GM12878 (cell line): Measurements from ENCODE around the gene ADRA2B. TPM values are rescaled to one million over a fixed set of nuclear protein-coding genes. Genes with fewer than 3 reads are reported as not detected.
A peak's percentile ranks its signal among the peaks of the same experiment; 100 is the strongest.

Experiments used
- ATAC-seq: fragments of 200-7000 bp; cut with Tn5 transposase; 3 replicates; pipeline ENCODE4 v1.9.1; 2020; ENCODE audit warnings: mild to moderate bottlenecking, moderate library complexity
- BruUV-seq: library from RNA; stranded (reverse); fragments of 400-500 nt; replicated peaks from 2 replicates; lab custom pipeline; 2021; lab: Mats Ljungman, UMichigan
- CTCF ChIA-PET: fragments of 300-600 bp; sonication (Branson Sonifier 250); formaldehyde crosslinking; extraction: SDS; loops from one replicate; lab custom pipeline; 2021; ENCODE audit warnings: inconsistent platforms; lab: Yijun Ruan, JAX
- POLR2A ChIA-PET: fragments of 350-600 bp; formaldehyde crosslinking; extraction: SDS; loops from one replicate; lab custom pipeline; 2021; ENCODE audit warnings: inconsistent platforms; lab: Charles Lee
- RAD21 ChIA-PET: fragments of 300-600 bp; sonication (Branson Sonifier 250); formaldehyde crosslinking; loops from one replicate; lab custom pipeline; 2023; ENCODE audit warnings: antibody characterized with exemption; ENCODE audit not compliant: unreplicated experiment; lab: Charles Lee
- SMC1A ChIA-PET: fragments of 300-600 bp; sonication (Branson Sonifier 250); formaldehyde crosslinking; loops from one replicate; lab custom pipeline; 2023; ENCODE audit not compliant: unreplicated experiment, uncharacterized antibody; lab: Charles Lee
- DNase-seq: peaks from one replicate; pipeline ENCODE4 v3.0.0-alpha.2; 2011; ENCODE audit warnings: low read depth, low spot score
- FAIRE-seq: peaks from 3 replicates; lab custom pipeline; 2011; peaks lifted over from hg19 to GRCh38; lab: Jason Lieb, UNC
- H2AFZ ChIP-seq: 2 replicates; pipeline ENCODE4 v1.6.0; 2011; ENCODE audit warnings: low read depth, low read length, control low read depth; ENCODE audit not compliant: control insufficient read depth
- H3K27ac ChIP-seq: 2 replicates; pipeline ENCODE4 v1.5.1; 2011; ENCODE audit warnings: control low read depth; ENCODE audit not compliant: control insufficient read depth, insufficient read depth
- H3K27me3 ChIP-seq, 2 experiments: replicated peaks in 1 of 2; 2 replicates each; pipeline versions ENCODE4 v1.6.0 to v1.6.1; 2011; ENCODE audit warnings: low read length in 1 of 2; ENCODE audit not compliant: control insufficient read depth in 2 of 2, insufficient read depth in 2 of 2
- H3K36me3 ChIP-seq, 2 experiments: 2 replicates each; pipeline ENCODE4 v1.5.1; 2011; ENCODE audit warnings: low read length in 1 of 2; ENCODE audit not compliant: control insufficient read depth in 2 of 2, insufficient read depth in 2 of 2
- H3K4me1 ChIP-seq: 2 replicates; pipeline ENCODE4 v1.6.1; 2011; ENCODE audit warnings: mild to moderate bottlenecking, low read length, moderate library complexity, mixed read lengths; ENCODE audit not compliant: control insufficient read depth, insufficient read depth
- H3K4me2 ChIP-seq: 2 replicates; pipeline ENCODE4 v1.6.0; 2011; ENCODE audit warnings: control low read depth; ENCODE audit not compliant: control insufficient read depth, insufficient read depth
- H3K4me3 ChIP-seq: fragments of 200-600 bp; sonication (generic); 2 replicates; pipeline ENCODE4 v1.5.1; 2016
- H3K79me2 ChIP-seq: 2 replicates; pipeline ENCODE4 v1.6.0; 2011; ENCODE audit warnings: low read length; ENCODE audit not compliant: control insufficient read depth, insufficient read depth
- H3K9ac ChIP-seq: 2 replicates; pipeline ENCODE4 v1.8.0; 2011; ENCODE audit warnings: low read length, control low read depth, mixed read lengths; ENCODE audit not compliant: control insufficient read depth, insufficient read depth
- H3K9me3 ChIP-seq: replicated peaks from 3 replicates; pipeline ENCODE4 v1.5.1; 2011; ENCODE audit warnings: mild to moderate bottlenecking, low read length; ENCODE audit not compliant: control insufficient read depth, insufficient read depth
- H4K20me1 ChIP-seq: 2 replicates; pipeline ENCODE4 v1.6.0; 2011; ENCODE audit not compliant: control insufficient read depth, insufficient read depth
- CHD1 ChIP-seq: IDR thresholded peaks from 2 replicates; pipeline ENCODE4 v1.6.1; 2012; ENCODE audit warnings: low read depth, low read length, improper control_type of control experiment
- ESRRA ChIP-seq: IDR thresholded peaks from 2 replicates; pipeline ENCODE4 v1.6.1; 2012; ENCODE audit warnings: mild to moderate bottlenecking, low read length, improper control_type of control experiment
- HDGF ChIP-seq: fragments of 450-650 bp; IDR thresholded peaks from 2 replicates; pipeline ENCODE4 v1.6.1; 2016; ENCODE audit warnings: antibody characterized with exemption
- MLLT1 ChIP-seq: fragments of 450-650 bp; IDR thresholded peaks from 2 replicates; pipeline ENCODE4 v1.6.1; 2016; ENCODE audit warnings: mild to moderate bottlenecking
- NR2C2 ChIP-seq: IDR thresholded peaks from 2 replicates; pipeline ENCODE4 v1.6.1; 2011; ENCODE audit warnings: borderline replicate concordance, low read depth; ENCODE audit not compliant: control insufficient read depth, insufficient read length
- RFX5 ChIP-seq: IDR thresholded peaks from 2 replicates; pipeline ENCODE4 v1.6.1; 2011; ENCODE audit warnings: low read depth, low read length, improper control_type of control experiment
- SUPT20H ChIP-seq: IDR thresholded peaks from 2 replicates; pipeline ENCODE4 v1.6.1; 2011; ENCODE audit warnings: low read depth, mild to moderate bottlenecking, low read length, moderate library complexity, borderline replicate concordance; ENCODE audit not compliant: control insufficient read depth
- WGBS: methylation state at CpG from one replicate; pipeline ENCODE4 v1.1.6; 2016; ENCODE audit warnings: low lambda C conversion rate; ENCODE audit not compliant: insufficient replicate concordance, insufficient coverage; ENCODE audit errors: missing lambda C conversion rate; 5-methylcytosine and 5-hydroxymethylcytosine counted together
- in situ Hi-C: fragments of 300-500 bp; cut with MboI; formaldehyde crosslinking; loops from 9 replicates; pipeline ENCODE4 v1.14.3; 2018; ENCODE audit warnings: mixed read lengths
- intact Hi-C: fragments of 100-400 bp; cut with micrococcal nuclease; formaldehyde crosslinking; loops from one replicate; pipeline ENCODE4 v1.14.2; 2022; ENCODE audit not compliant: unreplicated experiment
- polyA plus RNA-seq, 11 experiments: library from polyadenylated mRNA; depleted of rRNA in 4 of 11; unstranded in 6 of 11; stranded (reverse) in 5 of 11; fragments of >200 nt; fragmentation: Nextera tagmentation in 4 of 11; fragmentation: Illumina TruSeq in 1 of 11; extraction: Ambion mirVana in 4 of 11; extraction: Trizol in 1 of 11; gene quantifications; 1 replicate in 1 of 11; 2 replicates in 10 of 11; pipeline versions ENCODE4 v1.2.1 to v1.2.3, GENCODE V29; 2011 to 2016; ENCODE audit warnings: inconsistent platforms in 2 of 11, missing spikeins in 2 of 11, low read depth in 1 of 11
- total RNA-seq, 4 experiments: library from RNA; depleted of rRNA in 3 of 4; stranded (reverse); fragments of >200 nt in 3 of 4; fragmentation: Illumina TruSeq in 1 of 4; extraction: Trizol in 1 of 4; gene quantifications; 2 replicates each; pipeline versions ENCODE4 v1.2.1 to v1.2.3, GENCODE V29; 2013 to 2021

The ADRA2B gene
- total and polyA plus RNA-seq, 10 of the 15 experiments (the other 5 are each of a cell fraction or from before 2014, with no cell fraction given) = 0.01 to 0.10 (median 0.04) TPM; not detected in 6

GRCh38 chr2:96159084-96159830, 42.9 kb upstream of the ADRA2B start (continued):
- TF ChIP-seq MLLT1 = 0 out of 2 replicates have a peak, but pooled peaks have one; percentile 11
- TF ChIP-seq HDGF = 0 out of 2 replicates have a peak, but pooled peaks have one; percentile 12

- POLR2A ChIA-PET = interaction anchor here (1.0 to 6.4 kb wide), 6 partner anchors 14 to 75 kb away, joined by 3 to 161 read pairs (median 12); partner anchors contain the start of genes ASTL, DUSP2 and STARD7
- H3K36me3 ChIP-seq = no peaks in the 10 kb centered on the region
- H3K4me3 ChIP-seq = peak overlapping the region; percentile 21; the same call in 1 of the 2 replicates
- RAD21 ChIA-PET = interaction anchor here (0.9 to 6.3 kb wide), 5 partner anchors 15 to 108 kb away, joined by 3 to 182 read pairs (median 5); partner anchors contain the start of genes ASTL and DUSP2
- H3K27ac ChIP-seq = peak overlapping the region; percentile 95
- no peak for TF ChIP-seq ESRRA
- no peak for TF ChIP-seq NR2C2
- no peak for TF ChIP-seq SUPT20H
- TF ChIP-seq RFX5 = no peak
- no peak for TF ChIP-seq CHD1
- TF ChIP-seq MLLT1 = peak; percentile 71; the same call in 1 of the 2 replicates
- no peak for TF ChIP-seq HDGF
- BruUV-seq = no TSS peak
- SMC1A ChIA-PET = interaction anchor here (0.8 to 6.6 kb wide), 6 partner anchors 11 to 166 kb away, joined by 3 to 139 read pairs (median 5); partner anchors contain the start of genes ASTL and DUSP2
- no peaks in the 10 kb centered on the region for H3K27me3 ChIP-seq
- peak overlapping the region; percentile 68 for H3K9ac ChIP-seq
- H2AFZ ChIP-seq = peak overlapping the region; percentile 70; the same call in 1 of the 2 replicates
- peaks cover 3% of the 10 kb centered on the region; the same call in 2 of the 3 replicates for H3K9me3 ChIP-seq
- H3K4me1 ChIP-seq = peaks cover 67% of the 10 kb centered on the region
- in situ Hi-C loops (no loop called here), intact Hi-C loops (no loop called here)
- no peaks in the 10 kb centered on the region; the same call in none of the 2 replicates for H3K79me2 ChIP-seq
- WGBS = 68% methylated on average over 14 of the region's 14 CpGs
- CTCF ChIA-PET = interaction anchor here (0.8 to 4.2 kb wide), 4 partner anchors 12 to 20 kb away, joined by 4 to 42 read pairs (median 23); partner anchors contain the start of gene DUSP2
- FAIRE-seq (no peak), ATAC-seq (no peak), DNase-seq (no peak)
- peak overlapping the region; percentile 78 for H3K4me2 ChIP-seq
- H4K20me1 ChIP-seq = no peaks in the 10 kb centered on the region
Observed at GRCh38 chr2:96158554-96158940, 42.2 kb upstream of the ADRA2B start.
